Kidney (tissue), 14 donors: ENCODE data around the gene CCDC110. TPM values are rescaled to one million over a fixed set of nuclear protein-coding genes. Genes with fewer than 3 reads are reported as not detected.
A peak's percentile ranks its signal among the peaks of the same experiment; 100 is the strongest.

Experiments
- DNase-seq, 5 donors: peaks; one replicate each; pipeline ENCODE4 v3.0.0-alpha.2; 2013 to 2020
- FAIRE-seq: peaks from 2 replicates; lab custom pipeline; 2012; peaks lifted over from hg19 to GRCh38; lab: Jason Lieb, UNC
- H3K27ac ChIP-seq, 2 donors: one replicate each; pipeline ENCODE4 v1.7.0; 2013; ENCODE audit warnings: low read depth in 2 of 2, low read length in 2 of 2, inconsistent platforms in 1 of 2
- H3K27me3 ChIP-seq: one replicate; pipeline ENCODE4 v1.7.1; 2013; ENCODE audit warnings: low read length, inconsistent platforms; ENCODE audit not compliant: control insufficient read depth, insufficient read depth
- H3K36me3 ChIP-seq, 3 donors: one replicate each; pipeline versions ENCODE4 v1.7.0 to v1.7.1; 2013; ENCODE audit warnings: low read length in 3 of 3, control low read depth in 1 of 3, inconsistent platforms in 1 of 3; ENCODE audit not compliant: insufficient read depth in 3 of 3, control insufficient read depth in 2 of 3
- H3K4me1 ChIP-seq, 3 donors: one replicate each; pipeline versions ENCODE4 v1.7.0 to v1.7.1; 2013; ENCODE audit warnings: low read length in 3 of 3, inconsistent platforms in 1 of 3, low read depth in 1 of 3; ENCODE audit not compliant: control insufficient read depth in 2 of 3, insufficient read depth in 2 of 3
- H3K4me3 ChIP-seq, 3 donors: one replicate each; pipeline versions ENCODE4 v1.7.0 to v1.8.1; 2013; ENCODE audit warnings: low read length in 3 of 3, control low read depth in 1 of 3, inconsistent platforms in 1 of 3
- H3K9ac ChIP-seq, 3 donors: one replicate each; pipeline versions ENCODE4 v1.7.0 to v1.7.1; 2013; ENCODE audit warnings: low read length in 3 of 3, control low read depth in 1 of 3, inconsistent platforms in 1 of 3
- H3K9me3 ChIP-seq, 3 donors: one replicate each; pipeline versions ENCODE4 v1.7.0 to v1.7.1; 2013; ENCODE audit warnings: low read length in 3 of 3, control low read depth in 1 of 3, inconsistent platforms in 1 of 3; ENCODE audit not compliant: control insufficient read depth in 2 of 3, insufficient read depth in 1 of 3
- CTCF ChIP-seq: IDR thresholded peaks from 3 replicates; pipeline ENCODE4 v1.5.1; 2012; ENCODE audit warnings: mild to moderate bottlenecking, moderate library complexity, borderline replicate concordance; ENCODE audit not compliant: insufficient read depth; ENCODE audit errors: extremely low read depth
- intact Hi-C: fragments of 100-400 bp; cut with DNase I; formaldehyde crosslinking; loops from one replicate; pipeline ENCODE4 v1.11.1; 2022
- polyA plus RNA-seq: library from polyadenylated mRNA; stranded (reverse); fragments of 350-450 nt; fragmentation: Illumina TruSeq; extraction: RNeasy Lipid Tissue Mini Kit (QIAGEN cat#74804); gene quantifications from one replicate; pipeline ENCODE4 v1.2.3, GENCODE V29; 2014; ENCODE audit warnings: low read depth, low replicate concordance; ENCODE audit not compliant: insufficient read depth
- total RNA-seq: library from RNA; stranded (reverse); fragmentation: NEBNext Ultra II Directional; extraction: Animal tissue kit (Norgen Biotek cat#: 25700); gene quantifications from one replicate; pipeline ENCODE4 v1.2.1, GENCODE V29; 2021
- donor health status: control.
- donor health status: control.
- donor health status: control.
- donor health status: control.
- donor health status: control.
- donor health status: DM: yes; HTN: yes; CAD: no.
- donor health status: Normal renal cell carcinoma (clear cell type).

CCDC110 gene
- total and polyA plus RNA-seq, 2 donors from 2014 or later = 2.2 to 4.5 TPM

GRCh38 chr4:185429660-185430059 is 41.9 kb downstream of the CCDC110 start:
- Histone ChIP-seq H3K27me3 (no peaks in the 10 kb centered on the region), H3K36me3 (no peaks in the 10 kb centered on the region), H3K4me1 (peaks cover 0 to 8% (median 4%) of the 10 kb centered on the region in 3 donors), H3K9me3 (no peaks in the 10 kb centered on the region), H3K9ac (no peak overlapping the region), H3K4me3 (no peak overlapping the region), H3K27ac (no peak overlapping the region)
- TF ChIP-seq CTCF = no peak
- DNase-seq = no peak
- FAIRE-seq = no peak
- intact Hi-C loops = no loop called here

GRCh38 chr4:185426960-185427688 is 44.4 kb downstream of the CCDC110 start:
- no peak for FAIRE-seq
- Histone ChIP-seq H3K4me1 (peaks cover 0 to 8% (median 4%) of the 10 kb centered on the region in 3 donors), H3K36me3 (no peaks in the 10 kb centered on the region), H3K27me3 (no peaks in the 10 kb centered on the region), H3K27ac (no peak overlapping the region), H3K9me3 (no peaks in the 10 kb centered on the region), H3K4me3 (no peak overlapping the region), H3K9ac (no peak overlapping the region)
- DNase-seq = peak in 1 of 5 donors; percentile 62
- TF ChIP-seq CTCF = no peak
- intact Hi-C loops = no loop called here

- peak within 1 kb of the TSS; percentile 79 to 98 (median 81) for H3K9ac ChIP-seq
- H3K4me3 ChIP-seq = peak within 1 kb of the TSS; percentile 74 to 98 (median 88)
- H3K9me3 ChIP-seq = no peaks in the 10 kb centered on the region
- H3K4me1 ChIP-seq = peaks cover 0 to 8% (median 4%) of the 10 kb centered on the region in 3 donors
- FAIRE-seq (no peak), DNase-seq (peak; percentile 92 to 97 (median 96))
- peak within 1 kb of the TSS; percentile 98 to 99 for H3K27ac ChIP-seq
- no peaks in the 10 kb centered on the region for H3K27me3 ChIP-seq
- no peak for TF ChIP-seq CTCF
- intact Hi-C loops = no loop called here
- H3K36me3 ChIP-seq = peaks cover 0 to 4% (median 0%) of the 10 kb centered on the region in 3 donors
Observed at GRCh38 chr4:185425647-185426352, 45.7 kb downstream of the CCDC110 start, which contains the start of gene UFSP2. Gene UFSP2 (minus strand): TSS chr4:185425964. CDS start chr4:185425868, 96 bp downstream.
